BLaER1 treated with 17β-estradiol and CSF1 and Interleukin-3, amounts not matched to agents 10 nM and 100 nM (cell line): ENCODE data around the gene NECTIN2.
"Not testable (repeated sequence)": the region's sequence is repeated elsewhere in the genome, so short reads cannot be mapped to it uniquely, and the experiment has no call there.

ENCODE experiments used
- H3K27ac ChIP-seq, 11 experiments: shearing (Covaris generic); formaldehyde crosslinking; 2 replicates each; pipeline ENCODE4 v1.8.1; 2022
- H3K27me3 ChIP-seq, 11 experiments: shearing (Covaris generic); formaldehyde crosslinking; 2 replicates each; pipeline ENCODE4 v1.8.1; 2022
- H3K36me3 ChIP-seq, 11 experiments: shearing (Covaris generic); formaldehyde crosslinking; 2 replicates each; pipeline ENCODE4 v1.8.1; 2022
- H3K4me1 ChIP-seq, 10 experiments: shearing (Covaris generic); formaldehyde crosslinking; 2 replicates each; pipeline ENCODE4 v1.8.1; 2022
- H3K4me2 ChIP-seq, 11 experiments: shearing (Covaris generic); formaldehyde crosslinking; 2 replicates each; pipeline ENCODE4 v1.8.1; 2022
- H3K4me3 ChIP-seq, 10 experiments: shearing (Covaris generic); formaldehyde crosslinking; 2 replicates each; pipeline ENCODE4 v1.8.1; 2022
- H3K9ac ChIP-seq, 11 experiments: shearing (Covaris generic); formaldehyde crosslinking; 2 replicates each; pipeline ENCODE4 v1.8.1; 2022
- H3K9me3 ChIP-seq, 11 experiments: shearing (Covaris generic); formaldehyde crosslinking; replicated peaks in 1 of 11; 2 replicates each; pipeline ENCODE4 v1.8.1; 2022
- H4K20me1 ChIP-seq, 11 experiments: shearing (Covaris generic); formaldehyde crosslinking; 2 replicates each; pipeline ENCODE4 v1.8.1; 2022
- Cebpa-rat ChIP-seq, 11 experiments: shearing (Covaris generic); IDR thresholded peaks; 2 replicates each; pipeline ENCODE4 v1.8.1; 2022

The NECTIN2 gene

GRCh38 chr19:44822670-44823372 is 23.3 kb upstream of the NECTIN2 start:
- H3K4me3 ChIP-seq, result no peak overlapping the region
- H4K20me1 ChIP-seq, result no peaks in the 10 kb centered on the region
- H3K27ac ChIP-seq, result no peak overlapping the region
- H3K27me3 ChIP-seq, result no peaks in the 10 kb centered on the region
- no peak for TF ChIP-seq Cebpa-rat (IDR thresholded peaks at IDR 0.05)
- H3K36me3 ChIP-seq, result no peaks in the 10 kb centered on the region
- no peaks in the 10 kb centered on the region for H3K9me3 ChIP-seq
- peak overlapping the region in 3 of 11 experiments; percentile 23 to 68 (median 29); a peak in 3 of 22 replicates for H3K4me2 ChIP-seq
- no peak overlapping the region for H3K9ac ChIP-seq
- peaks cover 0 to 25% (median 18%) of the 10 kb centered on the region in 10 experiments; a peak in 17 of 20 replicates for H3K4me1 ChIP-seq

- H3K36me3 ChIP-seq, result no peaks in the 10 kb centered on the region
- no peak for TF ChIP-seq Cebpa-rat (IDR thresholded peaks at IDR 0.05)
- no peak overlapping the region for H3K27ac ChIP-seq
- peaks cover 0 to 25% (median 18%) of the 10 kb centered on the region in 10 experiments; a peak in 17 of 20 replicates for H3K4me1 ChIP-seq
- H3K27me3 ChIP-seq, result no peaks in the 10 kb centered on the region
- H3K9ac ChIP-seq, result no peak overlapping the region
- no peaks in the 10 kb centered on the region for H3K9me3 ChIP-seq
- no peak overlapping the region for H3K4me2 ChIP-seq
- H4K20me1 ChIP-seq, result no peaks in the 10 kb centered on the region
- no peak overlapping the region for H3K4me3 ChIP-seq
Observed at GRCh38 chr19:44823373-44823698, 22.8 kb upstream of the NECTIN2 start.

GRCh38 chr19:44824761-44825160 is 21.3 kb upstream of the NECTIN2 start:
- no peaks in the 10 kb centered on the region for H3K27me3 ChIP-seq

GRCh38 chr19:44832875-44833274 is 13.2 kb upstream of the NECTIN2 start:
- H4K20me1 ChIP-seq, H3K4me1 ChIP-seq, H3K9me3 ChIP-seq, H3K9ac ChIP-seq, H3K27ac ChIP-seq, H3K4me2 ChIP-seq, H3K27me3 ChIP-seq, H3K4me3 ChIP-seq, H3K36me3 ChIP-seq: not testable (repeated sequence)

More at GRCh38 chr19:44824761-44825160, 21.3 kb upstream of the NECTIN2 start:
- H3K9ac ChIP-seq, result no peak overlapping the region
- H4K20me1 ChIP-seq, result no peaks in the 10 kb centered on the region
- H3K27ac ChIP-seq, result no peak overlapping the region
- no peak for TF ChIP-seq Cebpa-rat (IDR thresholded peaks at IDR 0.05)
- H3K4me2 ChIP-seq, result no peak overlapping the region
- H3K4me1 ChIP-seq, result peaks cover 0 to 25% (median 18%) of the 10 kb centered on the region in 10 experiments; a peak in 17 of 20 replicates
- H3K9me3 ChIP-seq, result no peaks in the 10 kb centered on the region
- no peaks in the 10 kb centered on the region for H3K36me3 ChIP-seq
- no peak overlapping the region for H3K4me3 ChIP-seq

GRCh38 chr19:44834399-44834798 is 11.7 kb upstream of the NECTIN2 start:
- H3K27ac ChIP-seq, H3K4me3 ChIP-seq, H3K27me3 ChIP-seq, H3K4me2 ChIP-seq, H3K36me3 ChIP-seq, H3K9ac ChIP-seq, H3K9me3 ChIP-seq, H4K20me1 ChIP-seq, H3K4me1 ChIP-seq: not testable (repeated sequence)

- Histone ChIP-seq H3K27ac (no peak overlapping the region), H4K20me1 (no peaks in the 10 kb centered on the region), H3K9me3 (no peaks in the 10 kb centered on the region), H3K27me3 (no peaks in the 10 kb centered on the region), H3K9ac (no peak overlapping the region), H3K4me1 (peaks cover 6 to 10% (median 8%) of the 10 kb centered on the region in 10 experiments; a peak in 13 of 20 replicates), H3K4me3 (no peak overlapping the region), H3K4me2 (no peak overlapping the region), H3K36me3 (no peaks in the 10 kb centered on the region)
- TF ChIP-seq Cebpa-rat (IDR thresholded peaks at IDR 0.05), result no peak
Observed at GRCh38 chr19:44839276-44839675, 6.8 kb upstream of the NECTIN2 start.

- Histone ChIP-seq H3K9me3 (no peaks in the 10 kb centered on the region), H3K4me2 (peak overlapping the region in 5 of 11 experiments; percentile 1 to 27 (median 5); a peak in 1 of 22 replicates), H3K27ac (no peak overlapping the region), H3K36me3 (no peaks in the 10 kb centered on the region), H3K4me3 (no peak overlapping the region), H3K27me3 (no peaks in the 10 kb centered on the region), H3K4me1 (peaks cover 11 to 21% (median 17%) of the 10 kb centered on the region in 10 experiments; a peak in 18 of 20 replicates), H3K9ac (no peak overlapping the region), H4K20me1 (no peaks in the 10 kb centered on the region)
- TF ChIP-seq Cebpa-rat (IDR thresholded peaks at IDR 0.05), result no peak
Observed at GRCh38 chr19:44840811-44841210, 5.3 kb upstream of the NECTIN2 start.

- no peak for TF ChIP-seq Cebpa-rat (IDR thresholded peaks at IDR 0.05)
- Histone ChIP-seq H3K4me2 (peak overlapping the region in 5 of 11 experiments; percentile 1 to 27 (median 5); a peak in 1 of 22 replicates), H3K27me3 (no peaks in the 10 kb centered on the region), H4K20me1 (no peaks in the 10 kb centered on the region), H3K9ac (no peak overlapping the region), H3K36me3 (no peaks in the 10 kb centered on the region), H3K9me3 (no peaks in the 10 kb centered on the region), H3K4me3 (no peak overlapping the region), H3K4me1 (peaks cover 11 to 21% (median 17%) of the 10 kb centered on the region in 10 experiments; a peak in 18 of 20 replicates), H3K27ac (no peak overlapping the region)
Observed at GRCh38 chr19:44841231-44841630, 4.9 kb upstream of the NECTIN2 start.

- Histone ChIP-seq H4K20me1 (peaks cover 5 to 33% (median 21%) of the 10 kb centered on the region in 11 experiments; a peak in 18 of 22 replicates), H3K9me3 (no peaks in the 10 kb centered on the region), H3K4me1 (peaks cover 34 to 52% (median 41%) of the 10 kb centered on the region in 10 experiments), H3K27ac (peak overlapping the region in 10 of 11 experiments; percentile 18 to 97 (median 80); a peak in 14 of 22 replicates), H3K9ac (peak overlapping the region; percentile 51 to 99 (median 96); a peak in 21 of 22 replicates), H3K36me3 (peaks cover 0 to 2% (median 0%) of the 10 kb centered on the region in 11 experiments; a peak in 1 of 22 replicates), H3K4me3 (peak overlapping the region; percentile 56 to 99 (median 96)), H3K4me2 (peak overlapping the region; percentile 68 to 100 (median 81)), H3K27me3 (no peaks in the 10 kb centered on the region)
- TF ChIP-seq Cebpa-rat (IDR thresholded peaks at IDR 0.05), result no peak
Observed at GRCh38 chr19:44845286-44845611, 848 bp upstream of the NECTIN2 start.
